NCI-H345 treated with DMSO at 0.1 percent for 48 hours (cell line): Measurements from ENCODE around the gene CLDN19.
"Not testable (repeated sequence)": the region's sequence is repeated elsewhere in the genome, so short reads cannot be mapped to it uniquely, and the experiment has no call there.

Experiments used
- DNase-seq: peaks from one replicate; lab custom pipeline; 2025; ENCODE audit not compliant: unreplicated experiment; lab: John Stamatoyannopoulos, UW

CLDN19 gene

GRCh38 chr1:42740851-42741580, 980 bp upstream of the CLDN19 start:
- DNase-seq: no peak

DNA sequence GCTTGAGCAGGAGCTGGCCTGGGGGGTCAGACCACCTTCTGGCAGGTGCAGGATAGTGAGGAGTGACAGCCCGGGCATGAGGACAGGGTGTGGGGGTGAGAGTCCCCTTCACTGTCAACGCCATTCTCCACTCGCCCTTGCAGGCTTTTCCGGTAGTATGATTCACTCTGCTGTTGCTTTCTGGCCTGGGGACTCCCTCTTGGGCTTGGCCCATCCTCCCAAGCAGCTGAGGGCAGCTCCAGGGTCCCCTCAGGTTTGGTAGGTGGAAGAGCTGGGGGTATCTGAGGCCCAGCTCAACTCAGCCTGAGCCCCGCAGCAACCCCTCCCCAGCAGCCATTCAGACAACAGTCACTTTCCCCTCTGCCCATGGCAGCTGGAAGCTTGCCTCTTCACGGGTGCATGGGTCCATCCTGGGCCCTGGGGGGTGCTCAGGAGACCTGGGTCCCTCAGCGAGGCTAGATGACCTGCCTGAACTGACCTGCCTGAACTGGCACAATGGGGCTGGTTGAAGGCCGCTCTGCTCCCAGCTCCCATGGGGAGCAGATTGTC, 1.3 kb downstream of the CLDN19 start:
- no peak for DNase-seq

DNA sequence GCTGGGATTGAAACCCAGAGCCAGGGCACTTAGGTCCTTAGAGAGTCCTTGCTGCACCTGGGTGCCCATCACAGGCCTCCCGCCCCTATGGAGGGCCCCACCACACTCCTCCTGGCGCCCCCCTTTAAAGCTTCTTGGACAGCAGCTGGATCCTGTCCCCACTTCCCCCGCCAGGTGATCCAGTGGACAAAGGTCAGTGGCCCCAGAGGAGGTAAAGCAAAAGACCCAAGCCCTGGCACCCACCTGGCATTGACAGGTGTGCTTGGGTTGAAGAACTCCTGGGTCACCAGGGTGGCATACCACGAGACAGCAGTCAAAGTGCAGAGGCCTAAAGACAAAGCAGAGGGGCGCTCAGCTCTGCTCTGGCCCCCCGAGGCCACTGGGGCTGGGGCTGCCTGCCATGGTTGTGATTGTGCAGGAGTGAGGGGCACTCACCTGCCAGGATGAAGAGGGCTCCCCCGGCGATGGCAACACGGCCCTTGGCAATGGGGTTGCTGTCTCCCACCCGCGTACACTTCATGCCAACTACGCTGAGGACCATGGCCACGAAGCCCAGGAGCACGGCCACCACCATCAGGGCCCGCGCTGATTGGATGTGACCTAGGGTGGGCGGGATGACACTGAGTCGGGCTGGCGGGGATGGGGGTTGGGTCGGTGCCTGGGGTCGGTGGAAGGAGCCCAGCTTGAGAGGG, 1.9 kb downstream of the CLDN19 start:
- no peak for DNase-seq

DNA sequence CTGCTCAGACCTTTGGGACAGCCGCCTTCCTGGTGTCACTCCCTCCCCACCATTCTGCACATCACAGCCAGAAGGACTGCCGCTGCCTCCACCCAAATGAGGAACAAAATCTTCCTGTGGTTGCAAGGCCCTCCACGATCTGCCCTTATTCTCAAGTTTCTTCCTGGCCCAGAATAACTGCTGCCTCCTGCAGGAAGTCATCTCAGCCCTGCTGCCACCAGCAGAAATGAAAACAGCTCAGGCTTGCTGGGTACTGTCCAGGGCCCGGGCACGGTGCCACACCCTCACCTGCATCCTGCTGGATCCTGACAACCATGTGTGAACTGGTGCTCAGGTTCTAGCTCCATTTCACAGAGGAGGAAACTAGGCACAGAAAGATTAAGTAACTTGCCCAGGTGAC, 2.8 kb downstream of the CLDN19 start:
- no peak for DNase-seq

DNA sequence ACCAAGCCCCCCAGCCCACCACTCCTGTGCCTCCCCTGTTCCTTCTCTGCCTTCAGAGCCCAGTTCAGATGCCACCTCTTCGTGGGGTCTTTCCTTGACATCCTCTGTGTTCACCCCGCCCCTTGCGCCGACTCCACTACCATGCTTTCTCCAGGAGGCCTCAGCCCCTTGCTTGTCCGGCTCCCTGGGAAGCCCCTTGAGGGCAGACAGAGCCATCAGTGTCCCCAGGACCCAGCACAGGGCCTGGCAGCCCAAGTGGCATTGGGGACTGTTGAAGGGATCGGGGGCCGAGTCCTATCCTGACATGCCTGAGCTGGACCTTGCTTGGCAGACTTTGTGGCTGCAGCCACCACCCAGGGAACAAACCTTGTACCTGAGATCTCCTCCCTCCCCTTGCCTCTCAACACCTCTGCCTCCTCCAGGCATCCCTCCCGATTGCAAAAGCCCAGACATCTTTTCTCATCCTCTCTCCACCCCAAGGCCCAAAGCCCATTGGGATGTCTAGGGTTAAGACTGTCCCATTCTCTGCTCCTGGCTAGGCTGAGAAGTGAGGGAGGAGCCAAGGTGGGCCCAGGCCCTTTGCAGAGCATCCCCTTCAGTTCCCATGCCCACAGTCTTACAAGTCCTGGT, 3.4 kb downstream of the CLDN19 start:
- DNase-seq: no peak

DNA sequence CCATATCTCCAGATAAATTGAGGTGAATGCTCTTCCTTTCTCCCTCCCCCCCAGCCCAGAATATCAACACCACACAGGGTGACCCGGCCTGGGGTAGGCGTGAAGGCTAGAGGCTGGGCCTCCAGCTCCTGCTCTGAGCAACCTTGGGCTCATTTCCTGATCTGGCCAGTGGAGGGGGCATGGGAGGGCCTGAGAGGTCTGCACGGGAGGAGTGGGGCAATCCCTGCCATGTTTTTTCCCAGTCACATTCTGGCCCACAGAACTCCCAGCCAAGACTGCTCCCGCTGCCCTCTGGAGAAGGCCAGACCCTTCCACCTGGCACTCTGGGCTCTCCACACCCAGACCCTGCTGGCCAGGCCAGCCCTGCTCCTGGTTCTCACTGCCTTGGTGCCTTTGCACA, 3.9 kb downstream of the CLDN19 start:
- no peak for DNase-seq

- DNase-seq: no peak
Measured at GRCh38 chr1:42735477-42736105, 4.4 kb downstream of the CLDN19 start.

- DNase-seq: no peak
Measured at GRCh38 chr1:42735056-42735455, 5.0 kb downstream of the CLDN19 start.

- DNase-seq: no peak
Measured at GRCh38 chr1:42734201-42735035, 5.6 kb downstream of the CLDN19 start.

DNA sequence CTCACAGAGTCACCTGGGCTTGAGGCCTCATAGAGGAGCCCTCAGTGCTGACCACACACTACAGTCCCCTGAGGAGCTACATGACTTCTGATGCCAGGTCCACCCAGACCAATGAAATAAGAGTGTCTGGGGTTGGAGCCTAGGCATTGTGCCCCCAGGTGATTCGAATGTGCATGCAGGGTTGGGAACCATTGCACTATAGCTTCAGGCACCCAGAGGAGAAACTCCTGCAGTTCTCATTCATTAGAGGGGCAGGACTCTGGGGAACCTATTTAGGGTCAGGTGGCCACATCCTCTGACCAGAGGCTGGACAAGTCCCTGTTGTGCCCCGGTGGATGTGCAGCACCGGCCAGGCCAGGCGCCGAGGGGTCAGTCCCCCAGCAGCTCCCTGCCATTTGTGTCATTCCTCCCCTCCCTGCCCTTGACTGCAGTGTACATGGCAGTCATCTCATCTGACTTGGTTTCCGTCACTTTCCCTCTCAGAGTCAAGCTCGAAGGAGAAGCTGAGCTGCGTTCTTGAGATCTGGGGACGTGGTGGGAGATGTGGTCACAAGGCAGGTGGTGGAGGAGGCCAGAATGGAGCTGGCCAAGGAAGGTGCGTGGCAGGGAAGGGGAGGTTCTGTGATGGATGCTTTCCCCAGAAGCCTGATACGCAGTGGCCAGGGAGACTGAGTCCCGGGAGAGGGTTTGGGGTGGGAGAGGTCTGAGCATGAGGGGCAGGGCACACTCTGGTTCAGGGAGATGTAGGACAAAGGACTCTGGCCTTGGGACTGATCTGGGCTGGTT, 6.4 kb downstream of the CLDN19 start:
- no peak for DNase-seq

- DNase-seq: no peak
Measured at GRCh38 chr1:42732126-42732680, 7.8 kb downstream of the CLDN19 start.

- DNase-seq: no peak
Measured at GRCh38 chr1:42731585-42731984, 8.5 kb downstream of the CLDN19 start.

DNA sequence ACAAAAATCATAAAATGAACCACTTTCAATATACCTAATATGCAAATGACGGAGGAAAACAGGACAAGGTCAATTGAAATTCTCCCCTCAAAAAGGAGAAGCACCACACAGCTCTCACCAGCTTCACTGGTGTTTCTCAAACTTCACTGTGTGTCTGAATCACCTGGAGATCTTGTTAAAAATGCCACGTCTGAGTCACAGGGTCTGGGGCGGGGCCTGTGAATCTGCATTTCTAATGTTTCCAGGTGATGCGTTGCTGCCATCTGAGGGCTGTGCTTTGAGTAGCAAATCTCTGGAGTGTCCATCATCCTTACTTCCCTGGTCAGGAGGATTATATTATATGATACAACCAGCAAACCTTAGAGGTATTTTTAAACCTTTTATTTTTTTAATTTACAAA, 9.0 kb downstream of the CLDN19 start:
- DNase-seq: no peak

DNA sequence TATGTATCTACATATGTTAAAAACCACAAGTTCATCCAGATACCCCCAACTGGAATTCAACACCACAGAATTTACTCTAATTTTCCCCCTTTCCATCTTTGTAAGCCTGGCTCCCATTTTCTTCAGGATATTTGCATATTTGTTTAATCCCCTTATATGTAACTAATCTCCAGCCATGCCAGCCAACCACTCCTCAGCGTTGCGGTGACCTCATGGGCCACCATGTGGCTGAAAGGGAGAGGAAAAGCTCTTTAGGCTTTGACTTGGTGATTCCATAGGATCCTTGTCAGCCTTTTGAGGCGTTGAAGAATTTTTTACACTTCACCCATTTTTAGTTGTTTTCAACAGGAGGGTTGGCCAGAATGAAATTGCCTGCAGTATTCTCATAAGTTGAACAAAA, 10.0 kb downstream of the CLDN19 start:
- no peak for DNase-seq

GRCh38 chr1:42725820-42726219, 14.2 kb downstream of the CLDN19 start:
- not testable (repeated sequence) for DNase-seq

GRCh38 chr1:42723511-42723910, 16.5 kb downstream of the CLDN19 start:
- no peak for DNase-seq

DNA sequence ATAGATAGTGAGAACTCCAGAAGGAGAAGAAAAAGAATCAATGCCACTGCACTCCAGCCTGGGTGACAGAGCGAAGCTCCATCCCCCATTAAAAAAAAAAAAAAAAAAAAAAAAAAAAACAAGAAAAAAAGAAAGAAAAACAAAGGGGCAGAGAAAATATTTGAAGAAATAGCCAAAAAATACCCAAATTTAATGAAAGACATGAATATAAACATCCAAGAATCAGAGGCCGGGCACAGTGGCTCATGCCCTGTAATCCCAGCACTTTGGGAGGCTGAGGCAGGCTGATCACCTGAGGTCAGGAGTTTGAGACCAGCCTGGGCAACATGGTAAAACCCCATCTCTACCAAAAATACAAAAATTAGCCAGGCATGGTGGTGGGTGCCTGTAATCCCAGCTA, 17.6 kb downstream of the CLDN19 start:
- not testable (repeated sequence) for DNase-seq

DNA sequence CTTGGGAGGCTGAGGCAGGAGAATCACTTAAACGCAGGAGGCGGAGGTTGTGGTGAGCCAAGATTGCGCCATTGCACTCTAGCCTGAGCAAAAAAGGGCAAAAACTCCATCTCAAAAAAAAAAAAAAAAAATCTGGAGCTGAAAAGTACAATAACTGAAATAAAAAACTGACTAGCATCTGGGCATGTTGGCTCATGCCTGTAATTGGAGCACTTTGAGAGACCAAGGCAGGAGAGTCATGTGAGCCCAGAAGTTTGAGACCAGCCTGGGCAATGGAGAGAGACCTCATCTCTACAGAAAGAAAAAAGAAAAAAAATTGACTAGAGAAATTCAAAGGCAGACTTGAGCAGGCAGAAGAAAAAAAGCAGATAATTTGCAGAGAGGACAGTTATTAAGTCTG, 18.1 kb downstream of the CLDN19 start:
- no peak for DNase-seq

DNA sequence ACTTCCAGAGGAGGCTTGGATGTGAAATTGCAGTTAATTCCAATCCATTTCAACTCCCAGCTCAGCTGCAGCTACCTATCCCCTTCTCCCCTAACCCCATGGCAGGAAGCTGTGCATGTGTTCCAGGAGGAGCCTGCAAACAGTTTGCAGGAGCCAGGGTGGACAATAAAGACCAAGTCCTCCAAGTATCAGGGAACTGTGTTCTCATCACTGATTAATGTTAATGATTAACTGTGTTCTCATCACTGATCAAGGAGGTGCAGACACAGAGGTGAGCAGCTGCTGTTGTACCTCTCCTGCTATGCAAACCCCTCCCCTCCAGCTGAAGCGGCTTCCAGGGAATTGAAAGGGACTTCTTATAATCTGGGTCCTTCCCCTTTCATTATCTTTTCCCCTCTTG, 19.2 kb downstream of the CLDN19 start:
- no peak for DNase-seq

- DNase-seq: not testable (repeated sequence)
Measured at GRCh38 chr1:42714441-42714840, 25.6 kb downstream of the CLDN19 start.
